Neural progenitor cell (in vitro differentiated cells): Measurements from ENCODE around the gene PLXNA4. TPM values are rescaled to one million over a fixed set of nuclear protein-coding genes. Genes with fewer than 3 reads are reported as not detected.

Experiments
- DNase-seq: peaks from one replicate; pipeline ENCODE4 v3.0.0-alpha.2; 2016; ENCODE audit warnings: low spot score
- H2AFZ ChIP-seq: fragments of 200-600 bp; sonication (generic); replicated peaks from 2 replicates; pipeline ENCODE4 v1.6.1; 2016; ENCODE audit warnings: antibody characterized with exemption
- H3F3A ChIP-seq: fragments of 200-600 bp; sonication (generic); 2 replicates; pipeline ENCODE4 v1.6.1; 2016; ENCODE audit warnings: antibody characterized with exemption, low read depth
- H3K27ac ChIP-seq: fragments of 200-600 bp; sonication (generic); 2 replicates; pipeline ENCODE4 v1.5.1; 2016; ENCODE audit warnings: mild to moderate bottlenecking
- H3K27me3 ChIP-seq: fragments of 200-600 bp; sonication (generic); 2 replicates; pipeline ENCODE4 v1.6.1; 2016; ENCODE audit warnings: mild to moderate bottlenecking, moderate library complexity
- H3K36me3 ChIP-seq: fragments of 200-600 bp; sonication (generic); 2 replicates; pipeline ENCODE4 v1.5.1; 2016
- H3K4me1 ChIP-seq: fragments of 200-600 bp; sonication (generic); 2 replicates; pipeline ENCODE4 v1.6.1; 2016; ENCODE audit warnings: mixed run types
- H3K4me2 ChIP-seq: fragments of 200-600 bp; sonication (generic); 2 replicates; pipeline ENCODE4 v1.6.1; 2016
- H3K4me3 ChIP-seq: fragments of 200-600 bp; sonication (generic); 2 replicates; pipeline ENCODE4 v1.5.1; 2016
- H3K79me2 ChIP-seq: fragments of 200-600 bp; sonication (generic); 2 replicates; pipeline ENCODE4 v1.6.1; 2016; ENCODE audit warnings: low read depth
- H3K9ac ChIP-seq: fragments of 200-600 bp; sonication (generic); 2 replicates; pipeline ENCODE4 v1.6.1; 2016
- H3K9me3 ChIP-seq: fragments of 200-600 bp; sonication (generic); 2 replicates; pipeline ENCODE4 v1.5.1; 2016; ENCODE audit warnings: low read depth
- H4K20me1 ChIP-seq: fragments of 200-600 bp; sonication (generic); 2 replicates; pipeline ENCODE4 v1.6.1; 2016; ENCODE audit warnings: low read depth
- H3K27ac Mint-ChIP-seq: 3 replicates; pipeline ENCODE4 v1.8.0; 2021; ENCODE audit warnings: mixed read lengths
- H3K27me3 Mint-ChIP-seq: 2 replicates; pipeline ENCODE4 v1.8.0; 2022; ENCODE audit warnings: low read depth, mild to moderate bottlenecking, inconsistent platforms, moderate library complexity, mixed read lengths; ENCODE audit not compliant: insufficient read depth
- H3K36me3 Mint-ChIP-seq: 3 replicates; pipeline ENCODE4 v1.8.0; 2021; ENCODE audit warnings: mixed read lengths
- H3K4me1 Mint-ChIP-seq: 3 replicates; pipeline ENCODE4 v1.8.0; 2021; ENCODE audit warnings: mixed read lengths
- H3K4me3 Mint-ChIP-seq: 3 replicates; pipeline ENCODE4 v1.8.0; 2021; ENCODE audit warnings: mild to moderate bottlenecking, moderate library complexity, mixed read lengths
- H3K9me3 Mint-ChIP-seq: 3 replicates; pipeline ENCODE4 v1.8.0; 2020; ENCODE audit warnings: mixed read lengths
- CTCF ChIP-seq: fragments of 200-600 bp; sonication (generic); IDR thresholded peaks from 2 replicates; pipeline ENCODE4 v1.5.1; 2017; ENCODE audit warnings: antibody characterized with exemption, mild to moderate bottlenecking
- EZH2 ChIP-seq: fragments of 200-600 bp; sonication (generic); IDR thresholded peaks from 2 replicates; pipeline ENCODE4 v1.6.1; 2017; ENCODE audit warnings: antibody characterized with exemption, mild to moderate bottlenecking, moderate library complexity
- EZH2phosphoT487 ChIP-seq: fragments of 200-600 bp; sonication (generic); IDR thresholded peaks from 2 replicates; pipeline ENCODE4 v1.6.1; 2017; ENCODE audit warnings: antibody characterized with exemption
- total RNA-seq: library from RNA; depleted of rRNA; stranded (reverse); fragments of >200 nt; gene quantifications from 2 replicates; pipeline ENCODE4 v1.2.3, GENCODE V29; 2015; ENCODE audit warnings: low replicate concordance

The PLXNA4 gene
- total RNA-seq, 1 donor from 2014 or later: 0.49 TPM

GRCh38 chr7:132220060-132220459 lies 356.2 kb downstream of the PLXNA4 start:
- TF ChIP-seq CTCF (no peak), EZH2 (no peak)
- H3K4me3 ChIP-seq: no peak overlapping the region
- Mint-ChIP-seq H3K9me3 (peaks cover 7% of the 10 kb centered on the region), H3K4me1 (peaks cover 37% of the 10 kb centered on the region), H3K4me3 (no peak overlapping the region), H3K27me3 (peaks cover 5% of the 10 kb centered on the region), H3K27ac (no peak overlapping the region), H3K36me3 (peaks cover 4% of the 10 kb centered on the region)
- no peaks in the 10 kb centered on the region for H4K20me1 ChIP-seq
- no peak overlapping the region for H3K4me2 ChIP-seq
- no peak for DNase-seq
- H3F3A ChIP-seq: no peaks in the 10 kb centered on the region
- H3K27me3 ChIP-seq: no peaks in the 10 kb centered on the region
- H3K4me1 ChIP-seq: peaks cover 24% of the 10 kb centered on the region
- H3K9ac ChIP-seq: no peak overlapping the region
- no peaks in the 10 kb centered on the region for H3K9me3 ChIP-seq
- H2AFZ ChIP-seq: no peak overlapping the region
- no peaks in the 10 kb centered on the region for H3K79me2 ChIP-seq
- no peaks in the 10 kb centered on the region for H3K36me3 ChIP-seq
- H3K27ac ChIP-seq: no peak overlapping the region

GRCh38 chr7:132218876-132219275 lies 357.4 kb downstream of the PLXNA4 start:
- Mint-ChIP-seq H3K9me3 (peaks cover 3% of the 10 kb centered on the region), H3K4me3 (no peak overlapping the region), H3K27ac (no peak overlapping the region), H3K27me3 (peaks cover 2% of the 10 kb centered on the region), H3K36me3 (no peaks in the 10 kb centered on the region), H3K4me1 (peaks cover 28% of the 10 kb centered on the region)
- peak; percentile 15 for DNase-seq
- no peaks in the 10 kb centered on the region for H3K36me3 ChIP-seq
- H3K27me3 ChIP-seq: no peaks in the 10 kb centered on the region
- no peaks in the 10 kb centered on the region for H3K9me3 ChIP-seq
- no peaks in the 10 kb centered on the region for H3F3A ChIP-seq
- H3K4me2 ChIP-seq: peak overlapping the region; percentile 2
- no peak overlapping the region for H3K4me3 ChIP-seq
- no peaks in the 10 kb centered on the region for H4K20me1 ChIP-seq
- H3K27ac ChIP-seq: no peak overlapping the region
- H3K79me2 ChIP-seq: no peaks in the 10 kb centered on the region
- no peak for TF ChIP-seq EZH2
- no peak overlapping the region for H3K9ac ChIP-seq
- peaks cover 24% of the 10 kb centered on the region for H3K4me1 ChIP-seq
- H2AFZ ChIP-seq: no peak overlapping the region

GRCh38 chr7:132216847-132217525 lies 359.3 kb downstream of the PLXNA4 start:
- H3K4me3 Mint-ChIP-seq: no peak overlapping the region
- no peak overlapping the region for H3K4me2 ChIP-seq
- no peak for DNase-seq
- peaks cover 8% of the 10 kb centered on the region for H3K27me3 Mint-ChIP-seq
- no peaks in the 10 kb centered on the region for H4K20me1 ChIP-seq
- no peaks in the 10 kb centered on the region for H3K36me3 Mint-ChIP-seq
- no peaks in the 10 kb centered on the region for H3K9me3 ChIP-seq
- no peaks in the 10 kb centered on the region for H3K27me3 ChIP-seq
- no peaks in the 10 kb centered on the region for H3K79me2 ChIP-seq
- H3K4me3 ChIP-seq: no peak overlapping the region
- no peak for TF ChIP-seq CTCF
- no peak for TF ChIP-seq EZH2phosphoT487
- no peak for TF ChIP-seq EZH2
- no peak overlapping the region for H3K27ac ChIP-seq
- H3K36me3 ChIP-seq: no peaks in the 10 kb centered on the region
- no peaks in the 10 kb centered on the region for H3K9me3 Mint-ChIP-seq
- peaks cover 28% of the 10 kb centered on the region for H3K4me1 Mint-ChIP-seq
- no peak overlapping the region for H3K27ac Mint-ChIP-seq
- no peaks in the 10 kb centered on the region for H3F3A ChIP-seq
- peaks cover 23% of the 10 kb centered on the region for H3K4me1 ChIP-seq
- no peak overlapping the region for H3K9ac ChIP-seq
- no peak overlapping the region for H2AFZ ChIP-seq

- H3K27ac Mint-ChIP-seq: peak overlapping the region; percentile 5
- H3K4me1 Mint-ChIP-seq: peaks cover 23% of the 10 kb centered on the region
- H3K27me3 Mint-ChIP-seq: peaks cover 12% of the 10 kb centered on the region
- Histone ChIP-seq H3K27me3 (no peaks in the 10 kb centered on the region), H3K9me3 (no peaks in the 10 kb centered on the region), H2AFZ (no peak overlapping the region), H3K36me3 (no peaks in the 10 kb centered on the region), H3K79me2 (no peaks in the 10 kb centered on the region), H3K4me2 (no peak overlapping the region), H3K4me1 (peaks cover 16% of the 10 kb centered on the region), H3K9ac (no peak overlapping the region), H3K4me3 (no peak overlapping the region), H3F3A (no peaks in the 10 kb centered on the region), H4K20me1 (no peaks in the 10 kb centered on the region), H3K27ac (no peak overlapping the region)
- no peaks in the 10 kb centered on the region for H3K36me3 Mint-ChIP-seq
- H3K4me3 Mint-ChIP-seq: no peak overlapping the region
- TF ChIP-seq CTCF: no peak
- no peak for TF ChIP-seq EZH2phosphoT487
- TF ChIP-seq EZH2: no peak
- DNase-seq: no peak
- H3K9me3 Mint-ChIP-seq: no peaks in the 10 kb centered on the region
These were observed 361.8 kb downstream of the PLXNA4 start for GRCh38 chr7:132214452-132214851.
